AG04450 (cell line): Measurements from ENCODE around the gene FBXL17. TPM values are rescaled to one million over a fixed set of nuclear protein-coding genes. Genes with fewer than 3 reads are reported as not detected.
"Not testable (repeated sequence)": the region's sequence is repeated elsewhere in the genome, so short reads cannot be mapped to it uniquely, and the experiment has no call there.

Experiments used
- CTCF ChIA-PET: fragments of 300-600, 350-600 bp; formaldehyde crosslinking; extraction: SDS; loops from one replicate; lab custom pipeline; 2022; ENCODE audit warnings: antibody characterized with exemption, inconsistent platforms; lab: Charles Lee
- POLR2A ChIA-PET: fragments of 350-600 bp; formaldehyde crosslinking; extraction: SDS; loops from one replicate; lab custom pipeline; 2021; ENCODE audit warnings: antibody characterized with exemption, inconsistent platforms; lab: Yijun Ruan, JAX
- DNase-seq: peaks from one replicate; pipeline ENCODE4 v3.0.0-alpha.2; 2011; ENCODE audit warnings: low read depth, low spot score
- H3K27ac ChIP-seq: one replicate; pipeline ENCODE4 v1.5.1; 2012; ENCODE audit warnings: low read depth, low read length, control low read depth
- H3K27me3 ChIP-seq: one replicate; pipeline ENCODE4 v1.6.0; 2012; ENCODE audit warnings: low read length; ENCODE audit not compliant: control insufficient read depth, insufficient read depth
- H3K4me3 ChIP-seq: 2 replicates; pipeline ENCODE4 v1.5.1; 2011; ENCODE audit warnings: mild to moderate bottlenecking, low read depth, low read length, control low read depth
- H3K9me3 ChIP-seq: 2 replicates; pipeline ENCODE4 v1.5.1; 2012; ENCODE audit warnings: low read length; ENCODE audit not compliant: control insufficient read depth, insufficient read depth
- CTCF ChIP-seq: IDR thresholded peaks from 2 replicates; pipeline ENCODE4 v1.5.1; 2011; ENCODE audit warnings: low read depth, low read length, control low read depth, inconsistent platforms
- polyA plus RNA-seq: library from polyadenylated mRNA; depleted of rRNA; stranded (reverse); fragments of >200 nt; gene quantifications from 2 replicates; pipeline ENCODE4 v1.2.3, GENCODE V29; 2011

FBXL17 gene
- polyA plus RNA-seq, 1 experiment = 9.4 TPM

- CTCF ChIA-PET = no interaction called here
- POLR2A ChIA-PET = no interaction called here
- no peak overlapping the region for H3K27ac ChIP-seq
- no peak for DNase-seq
- no peak for TF ChIP-seq CTCF
- H3K9me3 ChIP-seq = no peaks in the 10 kb centered on the region
- no peak overlapping the region for H3K4me3 ChIP-seq
- H3K27me3 ChIP-seq = no peaks in the 10 kb centered on the region
These were observed 207.6 kb downstream of the FBXL17 start for GRCh38 chr5:108174286-108174685.

GRCh38 chr5:108171759-108172158 lies 210.1 kb downstream of the FBXL17 start:
- TF ChIP-seq CTCF = no peak
- CTCF ChIA-PET = interaction anchor here (0.7 kb wide), 1 partner anchor 26 kb away, joined by 6 read pairs; no protein-coding TSS in a partner anchor
- Histone ChIP-seq H3K9me3 (no peaks in the 10 kb centered on the region), H3K27me3 (no peaks in the 10 kb centered on the region), H3K27ac (no peak overlapping the region), H3K4me3 (no peak overlapping the region)
- no peak for DNase-seq
- POLR2A ChIA-PET = no interaction called here

GRCh38 chr5:108168915-108169314 lies 213.0 kb downstream of the FBXL17 start:
- Histone ChIP-seq H3K27me3 (no peaks in the 10 kb centered on the region), H3K4me3 (no peak overlapping the region), H3K9me3 (no peaks in the 10 kb centered on the region), H3K27ac (no peak overlapping the region)
- ChIA-PET POLR2A (no interaction called here), CTCF (no interaction called here)
- no peak for DNase-seq
- TF ChIP-seq CTCF = no peak

- DNase-seq = no peak
- Histone ChIP-seq H3K27me3 (no peaks in the 10 kb centered on the region), H3K27ac (no peak overlapping the region), H3K4me3 (no peak overlapping the region), H3K9me3 (no peaks in the 10 kb centered on the region)
- TF ChIP-seq CTCF = no peak
- ChIA-PET POLR2A (no interaction called here), CTCF (interaction anchor here (0.9 to 1.5 kb wide), 3 partner anchors 18 to 94 kb away, joined by 3 to 6 read pairs (median 4); no protein-coding TSS in a partner anchor)
These were observed 214.7 kb downstream of the FBXL17 start for GRCh38 chr5:108167174-108167573.

GRCh38 chr5:108164574-108164973 lies 217.3 kb downstream of the FBXL17 start:
- DNase-seq = no peak
- TF ChIP-seq CTCF = no peak
- CTCF ChIA-PET = no interaction called here
- Histone ChIP-seq H3K9me3 (no peaks in the 10 kb centered on the region), H3K4me3 (no peak overlapping the region), H3K27ac (no peak overlapping the region), H3K27me3 (no peaks in the 10 kb centered on the region)
- POLR2A ChIA-PET = no interaction called here

GRCh38 chr5:108152854-108153253 lies 229.0 kb downstream of the FBXL17 start:
- POLR2A ChIA-PET, CTCF ChIA-PET, H3K27me3 ChIP-seq, DNase-seq, H3K27ac ChIP-seq, H3K4me3 ChIP-seq, H3K9me3 ChIP-seq: not testable (repeated sequence)
